H1 (cell line): ENCODE results near the gene TET2. TPM values are rescaled to one million over a fixed set of nuclear protein-coding genes. Genes with fewer than 3 reads are reported as not detected.

Experiments used
- CTCF ChIA-PET: fragments of 300-600 bp; sonication (Branson Sonifier 250); formaldehyde crosslinking; loops from one replicate; lab custom pipeline; 2021; ENCODE audit not compliant: partially characterized antibody; lab: Charles Lee
- POLR2A ChIA-PET: fragments of 300-600 bp; sonication (Branson Sonifier 250); formaldehyde crosslinking; loops from one replicate; lab custom pipeline; 2021; ENCODE audit warnings: inconsistent platforms; ENCODE audit not compliant: partially characterized antibody; lab: Charles Lee
- DNase-seq, 2 experiments: peaks; one replicate each; pipeline versions ENCODE4 v3.0.0 to v3.0.0-alpha.2; 2010 to 2022; ENCODE audit warnings: low spot score in 2 of 2, low read depth in 1 of 2, mixed read lengths in 1 of 2
- FAIRE-seq: peaks from 2 replicates; lab custom pipeline; 2011; peaks lifted over from hg19 to GRCh38; lab: Jason Lieb, UNC
- H2AFZ ChIP-seq: 2 replicates; pipeline ENCODE4 v1.8.1; 2012; ENCODE audit warnings: low read length, inconsistent platforms
- H2AK5ac ChIP-seq: 2 replicates; pipeline ENCODE4 v1.6.1; 2013; ENCODE audit warnings: low read depth, low read length
- H2BK120ac ChIP-seq: replicated peaks from 2 replicates; pipeline ENCODE3; 2013; ENCODE audit warnings: low read depth, low read length, inconsistent platforms
- H2BK12ac ChIP-seq: 2 replicates; pipeline ENCODE4 v1.6.1; 2013; ENCODE audit warnings: low read depth, low read length
- H2BK15ac ChIP-seq: 2 replicates; pipeline ENCODE4 v1.6.1; 2013; ENCODE audit warnings: low read length
- H2BK20ac ChIP-seq: 2 replicates; pipeline ENCODE4 v1.6.1; 2013; ENCODE audit warnings: low read length
- H2BK5ac ChIP-seq: 2 replicates; pipeline ENCODE4 v1.6.1; 2013; ENCODE audit warnings: low read depth, low read length
- H3K14ac ChIP-seq: 2 replicates; pipeline ENCODE4 v1.6.1; 2013; ENCODE audit warnings: inconsistent platforms; ENCODE audit not compliant: insufficient read length
- H3K18ac ChIP-seq: 2 replicates; pipeline ENCODE4 v1.6.1; 2013; ENCODE audit warnings: low read length; ENCODE audit errors: extremely low read depth
- H3K23ac ChIP-seq: 2 replicates; pipeline ENCODE4 v1.6.1; 2013; ENCODE audit warnings: inconsistent platforms; ENCODE audit not compliant: insufficient read length
- H3K23me2 ChIP-seq: 2 replicates; pipeline ENCODE4 v1.6.1; 2013; ENCODE audit warnings: low read depth, low read length
- H3K27ac ChIP-seq: 2 replicates; pipeline ENCODE4 v1.6.1; 2011; ENCODE audit warnings: low read depth, low read length, inconsistent platforms
- H3K27me3 ChIP-seq, 4 experiments: replicated peaks in 1 of 4; 1 replicate in 1 of 4; 2 replicates in 3 of 4; pipeline versions ENCODE4 v1.6.1 to v1.8.1; 2011 to 2013; ENCODE audit warnings: low read length in 3 of 4, mild to moderate bottlenecking in 3 of 4, inconsistent platforms in 2 of 4, mixed read lengths in 2 of 4, moderate library complexity in 1 of 4; ENCODE audit not compliant: control insufficient read depth in 3 of 4, insufficient read depth in 3 of 4; ENCODE audit errors: extremely low read depth in 1 of 4
- H3K36me3 ChIP-seq, 4 experiments: 2 replicates each; pipeline versions ENCODE4 v1.6.1 to v1.8.1; 2011 to 2013; ENCODE audit warnings: mild to moderate bottlenecking in 4 of 4, low read length in 3 of 4, moderate library complexity in 2 of 4, control low read depth in 1 of 4, inconsistent platforms in 1 of 4; ENCODE audit not compliant: insufficient read depth in 4 of 4, control insufficient read depth in 2 of 4
- H3K4ac ChIP-seq: replicated peaks from 2 replicates; pipeline ENCODE3; 2013; ENCODE audit warnings: low read length, low read depth, mixed read lengths, inconsistent platforms; ENCODE audit not compliant: insufficient read length
- H3K4me1 ChIP-seq, 4 experiments: replicated peaks in 1 of 4; 1 replicate in 1 of 4; 2 replicates in 3 of 4; pipeline versions ENCODE4 v1.6.1 to v1.8.1; 2011 to 2013; ENCODE audit warnings: low read length in 3 of 4, inconsistent platforms in 2 of 4, mixed read lengths in 1 of 4; ENCODE audit not compliant: insufficient read depth in 4 of 4, control insufficient read depth in 3 of 4
- H3K4me2 ChIP-seq, 2 experiments: 2 replicates each; pipeline versions ENCODE4 v1.6.1 to v1.8.1; 2011 to 2013; ENCODE audit warnings: low read depth in 2 of 2, low read length in 2 of 2, control low read depth in 1 of 2, inconsistent platforms in 1 of 2, mild to moderate bottlenecking in 1 of 2; ENCODE audit not compliant: insufficient read depth in 1 of 2
- H3K4me3 ChIP-seq, 4 experiments: fragments of 200-600, 300-600 bp in 1 of 4; sonication (generic), shearing (Covaris generic), sonication (Bioruptor Twin) in 1 of 4; 2 replicates each; pipeline versions ENCODE4 v1.5.1 to v1.8.1; 2011 to 2016; ENCODE audit warnings: low read length in 4 of 4, low read depth in 3 of 4, control low read depth in 2 of 4, inconsistent platforms in 2 of 4, mild to moderate bottlenecking in 2 of 4, mixed read lengths in 1 of 4, moderate library complexity in 1 of 4; ENCODE audit not compliant: insufficient read depth in 2 of 4; ENCODE audit errors: extremely low read depth in 1 of 4
- H3K56ac ChIP-seq: replicated peaks from 2 replicates; pipeline ENCODE3; 2013; ENCODE audit warnings: low read depth, mild to moderate bottlenecking, mixed read lengths, low read length, inconsistent platforms; ENCODE audit not compliant: insufficient read length
- H3K79me1 ChIP-seq: 2 replicates; pipeline ENCODE4 v1.6.1; 2013; ENCODE audit warnings: low read depth, low read length, control low read depth
- H3K79me2 ChIP-seq, 2 experiments: 2 replicates each; pipeline versions ENCODE4 v1.6.1 to v1.8.1; 2012 to 2013; ENCODE audit warnings: low read length in 2 of 2, mild to moderate bottlenecking in 2 of 2, inconsistent platforms in 1 of 2; ENCODE audit not compliant: insufficient read depth in 2 of 2, control insufficient read depth in 1 of 2
- H3K9ac ChIP-seq, 4 experiments: replicated peaks in 1 of 4; 1 replicate in 1 of 4; 2 replicates in 3 of 4; pipeline versions ENCODE4 v1.6.1 to v1.8.1; 2011 to 2013; ENCODE audit warnings: low read depth in 3 of 4, low read length in 3 of 4, control low read depth in 2 of 4, mild to moderate bottlenecking in 2 of 4, moderate library complexity in 2 of 4, inconsistent platforms in 1 of 4; ENCODE audit errors: extremely low read depth in 1 of 4
- H3K9me3 ChIP-seq, 2 experiments: 2 replicates each; pipeline versions ENCODE4 v1.6.1 to v1.8.1; 2012 to 2013; ENCODE audit warnings: mild to moderate bottlenecking in 2 of 2, moderate library complexity in 2 of 2, control low read depth in 1 of 2, inconsistent platforms in 1 of 2, low read depth in 1 of 2, low read length in 1 of 2, mixed read lengths in 1 of 2; ENCODE audit not compliant: insufficient read depth in 2 of 2
- H4K20me1 ChIP-seq, 2 experiments: replicated peaks in 1 of 2; 2 replicates each; pipeline versions ENCODE3 to v1.8.1; 2011 to 2013; ENCODE audit warnings: inconsistent platforms in 2 of 2, low read length in 2 of 2, mild to moderate bottlenecking in 1 of 2; ENCODE audit not compliant: insufficient read depth in 2 of 2, control insufficient read depth in 1 of 2
- H4K5ac ChIP-seq: 2 replicates; pipeline ENCODE4 v1.6.1; 2013; ENCODE audit warnings: low read length, low read depth, mixed read lengths, inconsistent platforms; ENCODE audit not compliant: insufficient read length
- H4K8ac ChIP-seq: 2 replicates; pipeline ENCODE4 v1.8.0; 2013; ENCODE audit warnings: mild to moderate bottlenecking, moderate library complexity, low read length, inconsistent platforms; ENCODE audit not compliant: insufficient read depth; ENCODE audit errors: extremely low read depth
- H4K91ac ChIP-seq: replicated peaks from 2 replicates; pipeline ENCODE3; 2013; ENCODE audit warnings: low read length, mixed read lengths, inconsistent platforms; ENCODE audit not compliant: insufficient read length
- CBX5 ChIP-seq: fragments of 300-800, 300-1000 bp; sonication (generic); IDR thresholded peaks from 2 replicates; pipeline ENCODE4 v1.7.1; 2016; ENCODE audit warnings: antibody characterized with exemption, low read length, low read depth
- EP300 ChIP-seq, 2 experiments: IDR thresholded peaks; 1 replicate in 1 of 2; 2 replicates in 1 of 2; pipeline ENCODE4 v1.6.1; 2011 to 2012; ENCODE audit warnings: low read depth in 2 of 2, low read length in 2 of 2, mild to moderate bottlenecking in 2 of 2, borderline replicate concordance in 1 of 2, inconsistent platforms in 1 of 2, moderate library complexity in 1 of 2
- HDAC2 ChIP-seq, 2 experiments: fragments of 300-600 bp in 1 of 2; sonication (generic) in 1 of 2; IDR thresholded peaks; 2 replicates each; pipeline ENCODE4 v1.6.1; 2011 to 2012; ENCODE audit warnings: low read depth in 2 of 2, low read length in 2 of 2, mild to moderate bottlenecking in 2 of 2, moderate library complexity in 2 of 2, borderline replicate concordance in 1 of 2, inconsistent platforms in 1 of 2
- NANOG ChIP-seq: IDR thresholded peaks from 2 replicates; pipeline ENCODE4 v1.6.1; 2011; ENCODE audit warnings: low read length, low read depth, mild to moderate bottlenecking, inconsistent platforms; ENCODE audit not compliant: insufficient read depth, poor library complexity, severe bottlenecking
- RBBP5 ChIP-seq: IDR thresholded peaks from 2 replicates; pipeline ENCODE4 v1.7.1; 2012; ENCODE audit warnings: low read depth, mild to moderate bottlenecking, inconsistent platforms, low read length, moderate library complexity, borderline replicate concordance
- RNF2 ChIP-seq: fragments of 200-900, 300-1000 bp; sonication (generic); IDR thresholded peaks from 2 replicates; pipeline ENCODE4 v1.7.1; 2016; ENCODE audit warnings: borderline replicate concordance, low read depth, mild to moderate bottlenecking, antibody characterized with exemption, low read length; ENCODE audit not compliant: poor library complexity, severe bottlenecking; ENCODE audit errors: missing control alignments
- SIX5 ChIP-seq: IDR thresholded peaks from 2 replicates; pipeline ENCODE4 v1.6.1; 2011; ENCODE audit warnings: mild to moderate bottlenecking, low read depth, low read length
- TCF12 ChIP-seq: IDR thresholded peaks from 2 replicates; pipeline ENCODE4 v1.6.1; 2011; ENCODE audit warnings: low read depth, mild to moderate bottlenecking, low read length
- polyA plus RNA-seq, 7 experiments: library from polyadenylated mRNA; depleted of rRNA in 3 of 7; stranded (reverse) in 5 of 7; unstranded in 2 of 7; fragments of >200 nt in 5 of 7; fragments of 200-250 nt in 2 of 7; gene quantifications; 1 replicate in 5 of 7; 2 replicates in 1 of 7; 4 replicates in 1 of 7; pipeline versions ENCODE4 v1.2.1 to v1.2.3, GENCODE V29; 2011 to 2013; ENCODE audit warnings: missing spikeins in 2 of 7, mixed read lengths in 2 of 7
- total RNA-seq: library from RNA; stranded (reverse); fragmentation: NEBNext Ultra II Directional; extraction: Animal tissue kit (Norgen Biotek cat#: 25700); gene quantifications from 2 replicates; pipeline ENCODE4 v1.2.1, GENCODE V29; 2021

The TET2 gene
- total and polyA plus RNA-seq, 2 of the 8 experiments (the other 6 are each of a cell fraction or from before 2014, with no cell fraction given) = 1.0 to 2.6 TPM

DNA sequence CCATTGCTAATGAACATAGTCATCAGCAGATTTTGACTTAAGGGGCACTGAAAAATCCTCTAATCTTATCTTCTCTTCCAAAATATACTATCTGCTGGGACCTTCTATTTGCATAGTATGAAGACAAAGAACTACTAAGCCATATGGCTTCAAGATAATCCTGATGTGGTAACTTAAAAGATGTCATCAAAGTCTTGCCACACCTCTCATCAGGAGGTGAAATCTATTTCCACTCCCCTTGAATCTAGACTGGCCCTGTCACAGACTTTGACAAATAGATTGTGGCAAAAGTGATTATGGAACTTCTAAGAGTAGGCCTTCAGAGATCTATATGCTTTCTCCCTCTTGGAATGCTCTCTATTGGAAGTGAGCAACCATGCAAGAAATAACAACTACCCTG lies 27.3 kb upstream of the TET2 start:
- Histone ChIP-seq H3K4me1 (no peaks in the 10 kb centered on the region), H2BK12ac (no peak overlapping the region), H3K36me3 (no peaks in the 10 kb centered on the region), H2AFZ (no peak overlapping the region), H3K23ac (no peak overlapping the region), H3K9ac (no peak overlapping the region), H3K9me3 (no peaks in the 10 kb centered on the region), H4K91ac (no peak overlapping the region), H3K27me3 (no peaks in the 10 kb centered on the region), H2BK20ac (no peak overlapping the region), H3K56ac (no peak overlapping the region), H4K8ac (no peak overlapping the region), H3K4me2 (no peak overlapping the region), H2BK120ac (no peak overlapping the region), H2AK5ac (no peak overlapping the region), H3K4me3 (no peak overlapping the region), H3K23me2 (no peaks in the 10 kb centered on the region), H2BK5ac (no peak overlapping the region), H4K5ac (no peak overlapping the region), H3K79me2 (no peaks in the 10 kb centered on the region), H3K79me1 (no peaks in the 10 kb centered on the region), H4K20me1 (no peaks in the 10 kb centered on the region), H2BK15ac (no peak overlapping the region), H3K14ac (no peak overlapping the region), H3K4ac (no peak overlapping the region), H3K18ac (no peak overlapping the region), H3K27ac (no peak overlapping the region)
- FAIRE-seq (no peak), DNase-seq (no peak)
- ChIA-PET POLR2A (no interaction called here), CTCF (no interaction called here)
- TF ChIP-seq EP300 (IDR thresholded peaks at IDR 0.05; ENCODE audit: borderline replicate concordance in 1 of 2, low read depth in 2 of 2, low read length in 2 of 2) (no peak), RBBP5 (no peak), HDAC2 (IDR thresholded peaks at IDR 0.05; ENCODE audit: borderline replicate concordance in 1 of 2, low read depth in 2 of 2, low read length in 2 of 2) (no peak), SIX5 (no peak), TCF12 (no peak), NANOG (no peak), RNF2 (no peak), CBX5 (no peak)
